HG02759 (cell line): ENCODE results near the gene NDFIP1.

ENCODE experiments used
- ATAC-seq: cut with Tn5 transposase; IDR thresholded peaks from one replicate; pipeline ENCODE4 v1.9.1; 2021; ENCODE audit warnings: mild to moderate bottlenecking, moderate library complexity; ENCODE audit not compliant: unreplicated experiment

Gene NDFIP1

GRCh38 chr5:142091012-142091411 lies 17.6 kb upstream of the NDFIP1 start:
- ATAC-seq = no peak

- ATAC-seq = no peak
These were observed 16.7 kb upstream of the NDFIP1 start for GRCh38 chr5:142091922-142092321.

- no peak for ATAC-seq
These were observed 13.5 kb upstream of the NDFIP1 start for GRCh38 chr5:142095035-142095434.

- ATAC-seq = no peak
These were observed 12.8 kb upstream of the NDFIP1 start for GRCh38 chr5:142095651-142096330.

GRCh38 chr5:142096382-142096781 lies 12.2 kb upstream of the NDFIP1 start:
- ATAC-seq = no peak

- ATAC-seq = no peak
These were observed 10.9 kb upstream of the NDFIP1 start for GRCh38 chr5:142097681-142098080.

- no peak for ATAC-seq
These were observed 10.3 kb upstream of the NDFIP1 start for GRCh38 chr5:142098275-142098674.

GRCh38 chr5:142098931-142099330 lies 9.6 kb upstream of the NDFIP1 start:
- no peak for ATAC-seq

- no peak for ATAC-seq
These were observed 8.3 kb upstream of the NDFIP1 start for GRCh38 chr5:142100307-142100706.

- ATAC-seq = no peak
These were observed 5.4 kb upstream of the NDFIP1 start for GRCh38 chr5:142102980-142103740.

- ATAC-seq = no peak
These were observed 4.1 kb upstream of the NDFIP1 start for GRCh38 chr5:142104491-142104890.

- no peak for ATAC-seq
These were observed 2.5 kb upstream of the NDFIP1 start for GRCh38 chr5:142106061-142106460.

- no peak for ATAC-seq
These were observed 1.4 kb upstream of the NDFIP1 start for GRCh38 chr5:142107036-142107735.

- ATAC-seq = no peak
These were observed 695 bp upstream of the NDFIP1 start for GRCh38 chr5:142107736-142108431.

GRCh38 chr5:142109331-142110045 lies 909 bp downstream of the NDFIP1 start:
- ATAC-seq = peak; percentile 3

- ATAC-seq = no peak
These were observed 1.5 kb downstream of the NDFIP1 start for GRCh38 chr5:142110046-142110531.

GRCh38 chr5:142110988-142111687 lies 2.6 kb downstream of the NDFIP1 start:
- no peak for ATAC-seq

- ATAC-seq = no peak
These were observed 6.1 kb downstream of the NDFIP1 start for GRCh38 chr5:142114687-142115086.

- ATAC-seq = no peak
These were observed 7.5 kb downstream of the NDFIP1 start for GRCh38 chr5:142115937-142116614.
